WTC11 (cell line): ENCODE measurements around the gene SLC16A9. TPM values are rescaled to one million over a fixed set of nuclear protein-coding genes. Genes with fewer than 3 reads are reported as not detected.

Experiments
- ATAC-seq: fragments of 200-7000 bp; cut with Tn5 transposase; 2 replicates; pipeline ENCODE4 v1.10.0; 2021; ENCODE audit warnings: mild to moderate bottlenecking, moderate library complexity
- CTCF ChIA-PET: fragments of 300-600 bp; sonication (Branson Sonifier 250); formaldehyde crosslinking; loops from one replicate; lab custom pipeline; 2021; ENCODE audit warnings: antibody characterized with exemption; lab: Charles Lee
- POLR2A ChIA-PET: fragments of 350-600 bp; sonication (Branson Sonifier 250); formaldehyde crosslinking; loops from one replicate; lab custom pipeline; 2021; ENCODE audit warnings: antibody characterized with exemption; lab: Charles Lee
- DNase-seq: peaks from one replicate; pipeline ENCODE4 v3.0.0; 2021; ENCODE audit warnings: low spot score
- H3K27ac Mint-ChIP-seq: 2 replicates; pipeline ENCODE4 v1.8.0; 2021; ENCODE audit warnings: mixed read lengths
- H3K27me3 Mint-ChIP-seq: 2 replicates; pipeline ENCODE4 v1.8.0; 2021; ENCODE audit warnings: low read depth, mild to moderate bottlenecking, moderate library complexity, mixed read lengths
- H3K36me3 Mint-ChIP-seq: 2 replicates; pipeline ENCODE4 v1.8.0; 2021; ENCODE audit warnings: mixed read lengths
- H3K4me1 Mint-ChIP-seq: 2 replicates; pipeline ENCODE4 v1.8.0; 2022; ENCODE audit warnings: mixed read lengths
- H3K4me3 Mint-ChIP-seq: 2 replicates; pipeline ENCODE4 v1.8.0; 2021; ENCODE audit warnings: mild to moderate bottlenecking, moderate library complexity, mixed read lengths
- H3K9me3 Mint-ChIP-seq: 2 replicates; pipeline ENCODE4 v1.8.0; 2021; ENCODE audit warnings: mixed read lengths
- AR ChIP-seq: fragments of 250-450 bp; sonication (Bioruptor Pico); IDR thresholded peaks from 2 replicates; pipeline ENCODE4 v1.9.0; 2021; ENCODE audit warnings: mild to moderate bottlenecking
- ATF1 ChIP-seq: sonication (generic); formaldehyde crosslinking; IDR thresholded peaks from 2 replicates; pipeline ENCODE4 v1.8.1; 2023; ENCODE audit warnings: mild to moderate bottlenecking, moderate library complexity, missing genetic modification reagents
- ATF2 ChIP-seq: sonication (generic); formaldehyde crosslinking; IDR thresholded peaks from 2 replicates; pipeline ENCODE4 v1.8.1; 2022; ENCODE audit warnings: low read depth, missing genetic modification reagents, borderline replicate concordance
- EMX1 ChIP-seq: fragments of 250-450 bp; sonication (Bioruptor Pico); IDR thresholded peaks from 2 replicates; pipeline ENCODE4 v1.8.0; 2021; ENCODE audit warnings: mild to moderate bottlenecking
- GRHL2 ChIP-seq: fragments of 250-450 bp; sonication (Bioruptor Pico); IDR thresholded peaks from 2 replicates; pipeline ENCODE4 v1.8.0; 2022; ENCODE audit warnings: mild to moderate bottlenecking, moderate library complexity; ENCODE audit not compliant: insufficient replicate concordance, severe bottlenecking
- MXD4 ChIP-seq: fragments of 250-450 bp; sonication (Bioruptor Pico); IDR thresholded peaks from 2 replicates; pipeline ENCODE4 v1.8.0; 2021; ENCODE audit warnings: mild to moderate bottlenecking, moderate library complexity, borderline replicate concordance
- NR1H2 ChIP-seq: sonication (generic); formaldehyde crosslinking; IDR thresholded peaks from 2 replicates; pipeline ENCODE4 v1.9.0; 2021; ENCODE audit warnings: mild to moderate bottlenecking, moderate library complexity, missing genetic modification reagents
- OVOL2 ChIP-seq: fragments of 250-450 bp; sonication (Bioruptor Pico); IDR thresholded peaks from 2 replicates; pipeline ENCODE4 v1.9.0; 2021; ENCODE audit warnings: mild to moderate bottlenecking, borderline replicate concordance
- PRDM15 ChIP-seq: sonication (generic); formaldehyde crosslinking; IDR thresholded peaks from 2 replicates; pipeline ENCODE4 v1.8.0; 2022; ENCODE audit warnings: missing genetic modification reagents
- PRRX2 ChIP-seq: fragments of 250-450 bp; sonication (Bioruptor Pico); IDR thresholded peaks from 2 replicates; pipeline ENCODE4 v1.8.0; 2021; ENCODE audit warnings: mild to moderate bottlenecking
- TEAD1 ChIP-seq: sonication (generic); formaldehyde crosslinking; IDR thresholded peaks from 2 replicates; pipeline ENCODE4 v1.8.0; 2022; ENCODE audit warnings: mild to moderate bottlenecking, missing genetic modification reagents
- ZMAT4 ChIP-seq: fragments of 250-450 bp; sonication (Bioruptor Pico); IDR thresholded peaks from 2 replicates; pipeline ENCODE4 v1.9.0; 2021; ENCODE audit warnings: mild to moderate bottlenecking
- ZNF263 ChIP-seq: sonication (generic); formaldehyde crosslinking; IDR thresholded peaks from 2 replicates; pipeline ENCODE4 v1.8.1; 2022; ENCODE audit warnings: low read depth, mild to moderate bottlenecking, moderate library complexity, missing genetic modification reagents
- ZNF396 ChIP-seq: fragments of 250-450 bp; sonication (Bioruptor Pico); IDR thresholded peaks from 2 replicates; pipeline ENCODE4 v1.8.0; 2021; ENCODE audit warnings: mild to moderate bottlenecking, moderate library complexity, borderline replicate concordance
- ZNF416 ChIP-seq: fragments of 250-450 bp; sonication (Bioruptor Pico); IDR thresholded peaks from 2 replicates; pipeline ENCODE4 v1.9.0; 2021; ENCODE audit warnings: mild to moderate bottlenecking, inconsistent platforms
- ZNF423 ChIP-seq: fragments of 250-450 bp; sonication (Bioruptor Pico); IDR thresholded peaks from 2 replicates; pipeline ENCODE4 v2.1.2; 2022; ENCODE audit warnings: mild to moderate bottlenecking, moderate library complexity
- total RNA-seq: library from RNA; stranded (reverse); gene quantifications from 3 replicates; pipeline ENCODE4 v1.2.3, GENCODE V29; 2021
- TF ChIP-seq, protein P1 (sequence below): sonication (generic); formaldehyde crosslinking; IDR thresholded peaks from 2 replicates; pipeline ENCODE4 v1.8.0; 2023; ENCODE audit warnings: mild to moderate bottlenecking, missing genetic modification reagents
- TF ChIP-seq, protein P2 (sequence below): fragments of 250-450 bp; sonication (Bioruptor Pico); IDR thresholded peaks from 2 replicates; pipeline ENCODE4 v1.8.0; 2021; ENCODE audit warnings: mild to moderate bottlenecking

Gene SLC16A9
- total RNA-seq, 1 experiment from 2014 or later = 4.0 TPM

- TF ChIP-seq ZMAT4 = no peak
- no peak for TF ChIP-seq EMX1 (CRISPR knock-in tag)
- TF ChIP-seq, protein P1, sequence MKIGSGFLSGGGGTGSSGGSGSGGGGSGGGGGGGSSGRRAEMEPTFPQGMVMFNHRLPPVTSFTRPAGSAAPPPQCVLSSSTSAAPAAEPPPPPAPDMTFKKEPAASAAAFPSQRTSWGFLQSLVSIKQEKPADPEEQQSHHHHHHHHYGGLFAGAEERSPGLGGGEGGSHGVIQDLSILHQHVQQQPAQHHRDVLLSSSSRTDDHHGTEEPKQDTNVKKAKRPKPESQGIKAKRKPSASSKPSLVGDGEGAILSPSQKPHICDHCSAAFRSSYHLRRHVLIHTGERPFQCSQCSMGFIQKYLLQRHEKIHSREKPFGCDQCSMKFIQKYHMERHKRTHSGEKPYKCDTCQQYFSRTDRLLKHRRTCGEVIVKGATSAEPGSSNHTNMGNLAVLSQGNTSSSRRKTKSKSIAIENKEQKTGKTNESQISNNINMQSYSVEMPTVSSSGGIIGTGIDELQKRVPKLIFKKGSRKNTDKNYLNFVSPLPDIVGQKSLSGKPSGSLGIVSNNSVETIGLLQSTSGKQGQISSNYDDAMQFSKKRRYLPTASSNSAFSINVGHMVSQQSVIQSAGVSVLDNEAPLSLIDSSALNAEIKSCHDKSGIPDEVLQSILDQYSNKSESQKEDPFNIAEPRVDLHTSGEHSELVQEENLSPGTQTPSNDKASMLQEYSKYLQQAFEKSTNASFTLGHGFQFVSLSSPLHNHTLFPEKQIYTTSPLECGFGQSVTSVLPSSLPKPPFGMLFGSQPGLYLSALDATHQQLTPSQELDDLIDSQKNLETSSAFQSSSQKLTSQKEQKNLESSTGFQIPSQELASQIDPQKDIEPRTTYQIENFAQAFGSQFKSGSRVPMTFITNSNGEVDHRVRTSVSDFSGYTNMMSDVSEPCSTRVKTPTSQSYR (CRISPR knock-in tag) = no peak
- no peak for TF ChIP-seq OVOL2 (CRISPR knock-in tag)
- TF ChIP-seq TEAD1 (CRISPR knock-in tag) = no peak
- no peak for TF ChIP-seq ZNF396 (CRISPR knock-in tag)
- TF ChIP-seq PRRX2 = no peak
- no peak for TF ChIP-seq MXD4 (CRISPR knock-in tag)
- TF ChIP-seq, protein P2, sequence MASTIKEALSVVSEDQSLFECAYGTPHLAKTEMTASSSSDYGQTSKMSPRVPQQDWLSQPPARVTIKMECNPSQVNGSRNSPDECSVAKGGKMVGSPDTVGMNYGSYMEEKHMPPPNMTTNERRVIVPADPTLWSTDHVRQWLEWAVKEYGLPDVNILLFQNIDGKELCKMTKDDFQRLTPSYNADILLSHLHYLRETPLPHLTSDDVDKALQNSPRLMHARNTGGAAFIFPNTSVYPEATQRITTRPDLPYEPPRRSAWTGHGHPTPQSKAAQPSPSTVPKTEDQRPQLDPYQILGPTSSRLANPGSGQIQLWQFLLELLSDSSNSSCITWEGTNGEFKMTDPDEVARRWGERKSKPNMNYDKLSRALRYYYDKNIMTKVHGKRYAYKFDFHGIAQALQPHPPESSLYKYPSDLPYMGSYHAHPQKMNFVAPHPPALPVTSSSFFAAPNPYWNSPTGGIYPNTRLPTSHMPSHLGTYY (CRISPR knock-in tag) = no peak
- no peak for TF ChIP-seq NR1H2 (CRISPR knock-in tag)
- no peak for TF ChIP-seq ZNF263
- no peak for TF ChIP-seq AR (CRISPR knock-in tag)
- no peak for TF ChIP-seq ATF2 (CRISPR knock-in tag)
- no peak for TF ChIP-seq PRDM15 (CRISPR knock-in tag)
- TF ChIP-seq ATF1 = no peak
- no peak for TF ChIP-seq ZNF423 (CRISPR knock-in tag)
- TF ChIP-seq GRHL2 (CRISPR knock-in tag) = no peak
- no peak for TF ChIP-seq ZNF416
- TF ChIP-seq, all 79 proteins: peak for 0
- CTCF ChIA-PET = no interaction called here
- POLR2A ChIA-PET = no interaction called here
Observed at GRCh38 chr10:59687657-59688056, 22.0 kb downstream of the SLC16A9 start.

More at GRCh38 chr10:59687657-59688056, 22.0 kb downstream of the SLC16A9 start:
- Mint-ChIP-seq H3K27me3 (no peaks in the 10 kb centered on the region), H3K4me1 (no peaks in the 10 kb centered on the region), H3K36me3 (no peaks in the 10 kb centered on the region), H3K9me3 (0 out of 2 replicates have a peak, but pooled peaks cover 5% of the 10 kb centered on the region), H3K4me3 (no peak overlapping the region), H3K27ac (no peak overlapping the region)
- no peak for ATAC-seq
- DNase-seq = no peak
